ELR (cell line): ENCODE data around the gene NBR1.
A peak's percentile ranks its signal among the peaks of the same experiment; 100 is the strongest.
"Not testable (repeated sequence)": the region's sequence is repeated elsewhere in the genome, so short reads cannot be mapped to it uniquely, and the experiment has no call there.

ENCODE experiments used
- DNase-seq: peaks from one replicate; pipeline ENCODE4 v3.0.0-alpha.2; 2015; ENCODE audit warnings: low read depth

NBR1 gene, protein sequence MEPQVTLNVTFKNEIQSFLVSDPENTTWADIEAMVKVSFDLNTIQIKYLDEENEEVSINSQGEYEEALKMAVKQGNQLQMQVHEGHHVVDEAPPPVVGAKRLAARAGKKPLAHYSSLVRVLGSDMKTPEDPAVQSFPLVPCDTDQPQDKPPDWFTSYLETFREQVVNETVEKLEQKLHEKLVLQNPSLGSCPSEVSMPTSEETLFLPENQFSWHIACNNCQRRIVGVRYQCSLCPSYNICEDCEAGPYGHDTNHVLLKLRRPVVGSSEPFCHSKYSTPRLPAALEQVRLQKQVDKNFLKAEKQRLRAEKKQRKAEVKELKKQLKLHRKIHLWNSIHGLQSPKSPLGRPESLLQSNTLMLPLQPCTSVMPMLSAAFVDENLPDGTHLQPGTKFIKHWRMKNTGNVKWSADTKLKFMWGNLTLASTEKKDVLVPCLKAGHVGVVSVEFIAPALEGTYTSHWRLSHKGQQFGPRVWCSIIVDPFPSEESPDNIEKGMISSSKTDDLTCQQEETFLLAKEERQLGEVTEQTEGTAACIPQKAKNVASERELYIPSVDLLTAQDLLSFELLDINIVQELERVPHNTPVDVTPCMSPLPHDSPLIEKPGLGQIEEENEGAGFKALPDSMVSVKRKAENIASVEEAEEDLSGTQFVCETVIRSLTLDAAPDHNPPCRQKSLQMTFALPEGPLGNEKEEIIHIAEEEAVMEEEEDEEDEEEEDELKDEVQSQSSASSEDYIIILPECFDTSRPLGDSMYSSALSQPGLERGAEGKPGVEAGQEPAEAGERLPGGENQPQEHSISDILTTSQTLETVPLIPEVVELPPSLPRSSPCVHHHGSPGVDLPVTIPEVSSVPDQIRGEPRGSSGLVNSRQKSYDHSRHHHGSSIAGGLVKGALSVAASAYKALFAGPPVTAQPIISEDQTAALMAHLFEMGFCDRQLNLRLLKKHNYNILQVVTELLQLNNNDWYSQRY

DNA sequence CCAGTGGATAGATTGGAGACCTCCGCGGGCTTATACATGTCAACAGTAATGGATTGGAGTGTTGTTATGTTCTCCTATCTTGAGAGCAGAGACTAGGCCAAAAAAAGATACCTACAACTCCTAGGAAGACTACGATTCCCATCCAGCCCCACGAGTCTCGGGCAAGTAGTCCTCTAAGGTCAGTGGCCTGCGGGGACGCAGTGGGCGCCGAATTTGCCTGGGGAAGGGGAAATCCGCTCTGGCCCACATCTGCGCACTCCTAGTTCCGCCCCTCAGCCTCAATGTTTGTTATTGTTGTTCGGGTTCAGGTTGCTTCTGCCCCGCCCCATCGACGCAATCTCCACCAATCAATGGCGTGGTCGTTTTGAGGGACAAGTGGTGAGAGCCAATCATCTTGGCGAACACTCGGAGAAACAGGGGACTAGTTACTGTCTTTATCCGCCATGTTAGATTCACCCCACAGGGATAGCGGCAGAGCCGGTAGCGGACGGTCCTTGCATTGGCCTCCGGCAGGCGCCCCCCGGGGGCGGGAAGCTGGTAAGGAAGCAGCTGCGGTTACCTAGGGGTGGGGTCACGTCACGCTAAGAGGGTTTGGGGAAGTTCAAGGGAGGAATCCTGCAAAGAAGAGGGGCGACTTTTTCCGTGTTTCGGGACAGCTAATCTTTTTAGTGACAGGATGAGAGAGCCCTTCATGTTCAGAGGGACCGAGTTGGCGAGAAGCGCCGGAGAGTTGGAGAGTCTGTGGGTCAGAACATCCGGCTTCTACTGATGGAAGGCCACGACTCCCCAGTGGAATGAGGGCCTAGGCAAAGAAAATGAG is at the start of gene NBR1:
NBR1 (plus strand) TSS at position 449 of the 820 bp plus-strand sequence. CDS start 4,586 bp downstream, outside the sequence.
- peak; percentile 99 for DNase-seq

DNA sequence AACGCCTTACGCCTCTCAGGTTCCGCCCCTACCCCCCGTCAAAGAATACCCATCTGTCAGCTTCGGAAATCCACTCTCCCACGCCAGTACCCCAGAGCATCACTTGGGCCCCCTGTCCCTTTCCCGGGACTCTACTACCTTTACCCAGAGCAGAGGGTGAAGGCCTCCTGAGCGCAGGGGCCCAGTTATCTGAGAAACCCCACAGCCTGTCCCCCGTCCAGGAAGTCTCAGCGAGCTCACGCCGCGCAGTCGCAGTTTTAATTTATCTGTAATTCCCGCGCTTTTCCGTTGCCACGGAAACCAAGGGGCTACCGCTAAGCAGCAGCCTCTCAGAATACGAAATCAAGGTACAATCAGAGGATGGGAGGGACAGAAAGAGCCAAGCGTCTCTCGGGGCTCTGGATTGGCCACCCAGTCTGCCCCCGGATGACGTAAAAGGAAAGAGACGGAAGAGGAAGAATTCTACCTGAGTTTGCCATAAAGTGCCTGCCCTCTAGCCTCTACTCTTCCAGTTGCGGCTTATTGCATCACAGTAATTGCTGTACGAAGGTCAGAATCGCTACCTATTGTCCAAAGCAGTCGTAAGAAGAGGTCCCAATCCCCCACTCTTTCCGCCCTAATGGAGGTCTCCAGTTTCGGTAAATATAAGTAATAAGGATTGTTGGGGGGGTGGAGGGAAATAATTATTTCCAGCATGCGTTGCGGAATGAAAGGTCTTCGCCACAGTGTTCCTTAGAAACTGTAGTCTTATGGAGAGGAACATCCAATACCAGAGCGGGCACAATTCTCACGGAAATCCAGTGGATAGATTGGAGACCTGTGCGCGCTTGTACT is 45.7 kb upstream of the NBR1 start, which contains the start of gene BRCA1:
BRCA1 (minus strand) TSS at position 232 of the 834 bp plus-strand sequence. CDS start 1,268 bp downstream, outside the sequence.
- peak; percentile 100 for DNase-seq

DNA sequence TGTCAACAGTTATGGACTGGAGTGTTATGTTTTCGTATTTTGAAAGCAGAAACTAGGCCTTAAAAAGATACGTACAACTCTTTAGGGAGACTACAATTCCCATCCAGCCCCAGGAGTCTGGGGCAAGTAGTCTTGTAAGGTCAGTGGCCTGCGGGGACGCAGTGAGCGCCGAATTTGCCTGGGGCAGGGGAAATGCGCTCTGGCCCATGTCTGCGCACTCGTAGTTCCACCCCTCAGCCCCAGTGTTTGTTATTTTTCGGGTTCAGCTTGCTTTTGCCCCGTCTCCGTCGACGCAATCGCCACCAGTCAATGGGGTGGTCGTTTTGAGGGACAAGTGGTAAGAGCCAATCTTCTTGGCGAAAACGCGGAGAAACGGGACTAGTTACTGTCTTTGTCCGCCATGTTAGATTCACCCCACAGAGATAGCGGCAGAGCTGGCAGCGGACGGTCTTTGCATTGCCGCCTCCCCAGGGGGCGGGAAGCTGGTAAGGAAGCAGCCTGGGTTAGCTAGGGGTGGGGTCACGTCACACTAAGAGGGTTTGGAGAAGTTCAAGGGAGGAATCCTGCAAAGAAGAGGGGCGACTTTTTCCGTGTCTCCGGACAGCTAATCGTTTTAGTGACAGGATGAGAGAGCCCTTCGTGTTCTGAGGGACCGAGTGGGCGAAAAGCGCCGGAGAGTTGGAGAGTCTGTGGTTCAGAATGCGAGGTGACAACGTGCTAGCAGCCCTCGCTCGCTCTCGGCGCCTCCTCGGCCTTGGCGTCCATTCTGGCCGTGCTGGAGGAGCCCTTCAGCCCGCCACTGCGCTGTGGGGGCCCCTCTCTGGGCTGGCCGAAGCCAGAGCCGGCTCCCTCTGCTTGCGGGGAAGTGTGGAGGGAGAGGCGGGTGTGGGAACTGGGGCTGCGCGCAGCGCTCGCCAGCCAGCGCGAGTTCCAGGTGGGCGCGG is 44.8 kb upstream of the NBR1 start:
- peak; percentile 50 for DNase-seq

DNA sequence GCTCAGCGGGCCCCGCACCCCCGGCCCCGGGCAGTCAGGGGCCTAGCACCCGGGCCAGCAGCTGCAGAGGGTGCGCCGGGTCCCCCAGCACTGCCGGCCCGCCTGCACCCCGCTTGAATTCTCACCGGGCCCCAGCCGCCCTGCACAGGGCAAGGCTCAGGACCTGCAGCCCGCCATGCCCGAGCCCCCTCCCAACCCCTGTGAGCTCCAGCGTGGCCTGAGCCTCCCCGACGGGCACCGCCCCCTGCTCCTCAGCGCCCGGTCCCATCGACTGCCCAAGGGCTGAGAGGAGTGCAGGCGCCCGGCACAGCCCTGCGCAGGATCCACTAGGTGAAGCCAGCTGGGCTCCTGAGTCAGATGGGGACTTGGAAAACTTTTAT is 44.1 kb upstream of the NBR1 start:
- DNase-seq = no peak

DNA sequence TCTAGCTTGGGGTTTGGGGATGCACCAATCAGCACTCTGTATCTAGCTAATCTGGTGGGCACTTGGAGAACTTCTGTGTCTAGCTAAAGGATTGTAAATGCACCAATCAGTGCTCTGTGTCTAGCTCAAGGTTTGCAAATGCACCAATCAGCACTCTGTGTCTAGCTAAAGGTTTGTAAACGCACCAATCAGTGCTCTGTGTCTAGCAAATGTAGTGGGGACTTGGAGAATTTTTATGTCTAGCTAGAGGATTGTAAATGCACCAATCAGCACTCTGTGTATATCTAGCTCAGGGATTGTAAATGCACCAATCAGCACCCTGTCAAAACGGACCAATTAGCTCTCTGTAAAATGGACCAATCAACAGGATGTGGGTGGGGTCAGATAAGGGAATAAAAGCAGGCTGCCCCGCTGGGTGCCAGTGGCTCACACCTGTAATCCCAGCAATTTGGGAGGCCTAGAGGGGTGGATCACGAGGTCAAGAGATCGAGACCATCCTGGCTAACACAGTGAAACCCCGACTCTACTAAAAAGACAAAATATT is 43.6 kb upstream of the NBR1 start:
- not testable (repeated sequence) for DNase-seq

DNA sequence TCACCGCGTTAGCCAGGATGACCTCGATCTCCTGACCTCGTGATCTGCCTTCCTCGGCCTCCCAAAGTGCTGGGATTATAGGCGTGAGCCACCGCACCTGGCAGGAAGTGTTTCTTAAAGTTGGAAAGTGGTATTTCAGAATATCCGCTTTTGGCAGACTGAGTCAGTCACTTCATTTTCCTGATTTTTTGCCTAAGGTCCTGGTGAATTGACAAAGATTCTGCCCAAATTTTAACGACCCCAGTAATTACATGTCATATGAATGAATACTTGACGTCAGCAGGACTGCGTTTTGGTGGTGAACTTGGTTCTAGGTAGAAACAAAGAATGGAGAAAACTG is 41.4 kb upstream of the NBR1 start:
- DNase-seq = no peak

DNA sequence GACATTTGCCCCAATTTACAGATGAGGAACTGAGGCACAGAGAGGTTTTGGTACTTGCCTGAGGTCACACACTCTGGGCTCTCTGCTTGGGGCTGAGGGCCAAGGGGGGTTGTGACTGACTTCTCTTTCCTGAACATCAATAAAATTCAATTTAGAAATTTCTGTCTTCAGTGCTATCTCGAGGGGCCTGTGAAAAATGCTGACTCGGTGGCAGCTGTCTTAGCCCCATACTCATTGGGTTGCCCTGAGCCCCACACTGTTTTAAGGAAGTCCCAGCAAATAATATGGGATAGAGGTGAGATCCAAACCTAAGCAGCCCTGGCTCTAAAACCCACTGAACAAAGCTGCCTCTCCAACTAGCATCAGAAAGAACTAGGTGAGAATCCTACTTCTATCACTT is 38.9 kb upstream of the NBR1 start:
- no peak for DNase-seq

DNA sequence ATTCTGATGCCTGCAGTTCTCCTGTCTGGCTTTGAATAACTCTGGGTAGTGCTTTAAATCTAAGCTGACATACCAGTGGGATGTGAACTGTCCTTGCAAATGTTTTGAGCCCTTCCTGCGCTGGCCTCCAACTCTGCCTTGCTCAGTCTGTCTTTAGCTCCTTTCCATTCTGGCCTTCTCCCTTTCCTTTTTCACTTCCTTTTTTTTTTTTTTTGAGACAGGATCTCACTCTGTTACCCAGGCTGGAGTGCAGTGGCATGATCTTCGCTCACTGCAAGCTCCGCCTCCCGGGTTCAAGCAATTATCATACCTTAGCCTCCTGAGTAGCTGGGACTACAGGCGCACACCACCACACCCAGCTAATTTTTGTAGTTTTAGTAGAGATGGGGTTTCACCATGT is 37.6 kb upstream of the NBR1 start:
- not testable (repeated sequence) for DNase-seq

DNA sequence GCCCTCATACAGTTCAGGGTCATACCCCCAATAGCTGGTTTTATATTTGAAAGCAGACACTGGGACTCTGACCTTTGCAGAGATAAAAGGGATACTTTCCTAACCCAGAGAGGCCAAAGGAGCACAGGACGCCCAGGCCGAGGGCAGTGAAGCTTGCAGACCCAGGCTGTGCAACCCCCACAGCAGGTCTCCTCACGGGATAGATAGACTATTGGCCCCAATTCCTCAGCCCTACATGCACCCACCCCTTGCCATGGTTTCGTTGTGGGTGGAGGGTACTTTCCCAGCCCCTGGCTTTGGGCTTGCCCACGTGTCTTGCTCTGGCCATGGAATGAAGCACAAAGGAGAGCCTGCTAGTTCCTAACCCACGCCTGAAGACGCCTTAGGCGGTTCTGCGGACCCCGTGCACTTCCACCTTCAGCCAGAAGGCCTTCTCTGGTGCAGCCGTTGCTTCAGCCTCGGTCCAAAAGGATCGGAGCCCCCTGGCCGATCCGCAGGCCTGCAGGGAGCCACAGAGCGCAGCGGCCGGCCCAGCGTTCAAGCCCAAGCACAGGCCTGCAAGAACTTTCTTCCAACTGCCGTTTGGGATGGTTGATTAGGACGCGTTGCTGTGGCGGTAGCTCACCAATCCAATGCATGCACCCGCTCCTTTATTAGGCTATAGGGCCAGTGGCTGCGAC is 36.1 kb upstream of the NBR1 start:
- DNase-seq = no peak

DNA sequence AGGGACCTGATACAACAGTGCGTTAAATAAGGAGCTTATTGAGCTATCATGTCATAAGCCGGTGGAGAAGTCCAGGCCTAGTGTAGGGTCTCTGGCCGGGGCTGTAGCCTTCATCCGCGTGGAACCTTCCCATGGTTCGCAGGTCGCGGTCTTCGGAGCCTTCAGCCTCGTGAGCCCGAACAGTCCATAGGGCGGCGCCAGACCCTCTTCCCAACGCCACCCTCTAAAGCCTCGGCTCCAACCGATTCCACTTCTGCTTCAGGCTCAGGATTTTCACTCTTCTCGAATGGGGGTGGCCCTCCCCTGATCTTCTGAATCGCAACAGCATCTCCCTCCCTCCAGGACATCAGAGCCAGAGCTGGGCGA is 35.6 kb upstream of the NBR1 start:
- DNase-seq = no peak

DNA sequence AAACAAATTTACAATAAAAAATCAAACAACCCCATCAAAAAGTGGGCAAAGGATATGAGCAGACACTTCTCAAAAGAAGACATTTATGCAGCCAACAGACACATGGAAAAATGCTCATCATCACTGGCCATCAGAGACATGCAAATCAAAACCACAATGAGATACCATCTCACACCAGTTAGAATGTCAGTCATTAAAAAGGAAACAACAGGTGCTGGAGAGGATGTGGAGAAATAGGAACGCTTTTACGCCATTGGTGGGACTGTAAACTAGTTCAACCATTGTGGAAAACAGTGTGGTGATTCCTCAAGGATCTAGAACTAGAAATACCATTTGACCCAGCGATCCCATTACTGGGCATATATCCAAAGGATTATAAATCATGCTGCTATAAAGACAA is 34.4 kb upstream of the NBR1 start:
- not testable (repeated sequence) for DNase-seq

DNA sequence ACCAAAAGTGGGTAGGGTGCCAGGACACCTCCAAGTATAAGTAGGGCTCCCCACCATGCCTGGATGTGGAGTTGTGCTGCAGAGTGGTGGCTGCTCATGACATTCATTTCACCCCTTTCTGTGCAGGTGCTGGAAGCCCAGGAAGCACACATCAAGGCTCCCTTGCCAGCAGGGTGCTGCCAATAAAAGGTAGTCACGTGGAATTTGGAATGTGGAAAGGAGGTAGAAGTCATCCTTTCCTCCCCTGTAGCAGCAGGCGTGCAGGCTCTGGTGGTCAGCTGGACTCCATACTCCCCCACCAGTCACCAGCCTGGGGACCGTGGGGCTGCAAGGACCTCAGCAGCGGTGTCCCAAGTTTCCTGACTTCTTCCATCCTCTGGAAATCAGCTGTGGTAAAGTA is 32.5 kb upstream of the NBR1 start:
- not testable (repeated sequence) for DNase-seq

DNA sequence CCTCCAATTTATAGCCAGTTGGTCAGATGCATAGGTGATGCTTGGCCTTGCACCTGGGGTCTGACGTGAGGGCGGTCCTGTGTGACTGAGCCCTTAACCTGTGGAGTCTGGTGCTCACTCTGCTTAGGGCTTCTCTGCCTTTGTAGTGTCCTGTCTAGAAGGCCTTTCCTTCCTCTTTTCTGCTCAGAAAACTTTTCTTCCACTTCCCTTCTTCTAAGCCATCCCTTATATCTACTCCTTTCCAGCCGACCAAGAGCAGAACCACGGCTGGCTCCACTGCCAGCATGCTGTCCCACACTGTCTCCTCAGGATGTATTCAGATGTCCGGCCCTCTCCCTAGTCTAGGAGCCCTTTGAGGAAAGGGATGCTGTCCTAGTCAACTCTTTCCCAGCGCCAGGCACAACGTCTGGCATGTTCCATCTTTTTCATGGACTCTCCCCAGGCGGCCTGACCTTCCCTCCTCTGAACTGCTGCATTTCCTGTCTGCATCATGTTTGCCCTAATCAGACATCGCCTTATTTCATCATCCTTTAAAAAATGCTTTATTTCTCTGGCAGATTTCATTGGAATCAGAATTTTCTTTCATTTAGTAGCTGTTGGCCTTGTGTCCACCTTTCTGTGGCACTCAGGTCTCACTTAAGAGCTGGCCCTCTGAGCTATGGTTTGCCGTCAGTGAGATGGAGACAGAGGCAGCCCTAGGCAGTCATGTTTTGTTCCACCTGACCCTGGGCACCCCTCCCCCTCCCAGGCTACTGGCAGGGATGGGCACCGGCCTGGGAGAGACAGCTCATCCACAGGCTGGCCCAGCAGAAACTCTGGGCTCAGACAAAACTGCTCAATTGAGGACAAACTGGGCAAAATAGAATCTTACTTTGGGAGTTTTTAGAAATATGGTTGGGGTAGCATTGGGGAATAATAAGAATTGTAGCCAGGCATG is 30.4 kb upstream of the NBR1 start:
- DNase-seq = no peak

DNA sequence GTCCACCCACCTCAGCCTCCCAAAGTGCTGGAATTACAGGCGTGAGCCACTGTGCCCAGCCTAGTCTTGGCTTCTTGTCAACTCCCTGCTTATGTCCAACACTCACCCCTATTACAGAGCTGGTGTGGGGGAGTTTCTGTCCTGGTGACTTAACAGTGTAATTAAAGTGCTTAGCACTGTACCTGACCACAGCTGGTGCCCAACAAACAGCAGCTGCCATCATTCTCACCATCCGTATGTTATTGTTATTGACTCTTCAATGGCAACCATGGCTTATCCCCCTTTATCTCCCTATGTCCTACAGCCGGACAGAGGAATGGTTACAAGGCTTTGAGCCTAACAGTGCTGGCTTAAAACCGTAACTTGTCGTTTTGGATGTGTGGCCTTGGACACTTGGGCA is 28.9 kb upstream of the NBR1 start:
- DNase-seq = no peak

DNA sequence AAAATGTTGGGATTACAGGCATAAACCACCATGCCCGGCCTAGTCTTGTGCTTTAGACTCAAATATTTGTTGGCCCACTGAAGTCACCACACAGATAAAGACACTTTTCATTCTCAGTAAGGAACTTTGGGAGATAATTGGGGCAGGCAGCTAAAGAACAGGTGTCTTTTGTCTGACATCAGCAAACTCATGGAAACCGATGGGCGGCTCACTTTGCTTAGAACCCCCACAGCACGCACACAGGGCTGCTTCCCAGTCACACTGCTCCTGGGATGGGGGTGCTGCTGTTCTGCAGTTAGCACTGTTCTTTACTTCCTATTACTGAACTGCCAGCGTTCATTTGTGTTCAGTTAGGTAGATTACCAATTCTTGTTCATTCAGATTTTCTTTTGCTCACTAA is 27.8 kb upstream of the NBR1 start:
- DNase-seq = no peak

DNA sequence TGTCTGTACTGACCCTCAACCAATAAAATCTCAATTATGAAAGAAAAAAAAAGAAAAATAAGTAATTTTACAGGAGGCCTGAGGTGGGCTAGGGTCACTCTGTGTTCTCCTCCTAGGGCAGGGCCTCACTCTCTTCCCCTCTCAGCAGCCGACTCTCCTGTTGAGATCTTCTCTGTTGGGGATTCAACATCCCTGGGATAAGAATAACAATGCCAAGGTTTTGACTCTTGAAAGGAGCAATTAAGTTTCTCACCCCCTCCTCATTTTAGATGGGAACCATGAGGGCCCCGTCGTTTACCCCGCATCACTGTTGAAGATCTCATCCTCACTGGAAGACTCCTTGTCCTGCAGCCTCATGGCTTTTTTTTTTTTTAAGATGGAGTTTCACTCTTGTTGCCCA is 24.4 kb upstream of the NBR1 start:
- no peak for DNase-seq

DNA sequence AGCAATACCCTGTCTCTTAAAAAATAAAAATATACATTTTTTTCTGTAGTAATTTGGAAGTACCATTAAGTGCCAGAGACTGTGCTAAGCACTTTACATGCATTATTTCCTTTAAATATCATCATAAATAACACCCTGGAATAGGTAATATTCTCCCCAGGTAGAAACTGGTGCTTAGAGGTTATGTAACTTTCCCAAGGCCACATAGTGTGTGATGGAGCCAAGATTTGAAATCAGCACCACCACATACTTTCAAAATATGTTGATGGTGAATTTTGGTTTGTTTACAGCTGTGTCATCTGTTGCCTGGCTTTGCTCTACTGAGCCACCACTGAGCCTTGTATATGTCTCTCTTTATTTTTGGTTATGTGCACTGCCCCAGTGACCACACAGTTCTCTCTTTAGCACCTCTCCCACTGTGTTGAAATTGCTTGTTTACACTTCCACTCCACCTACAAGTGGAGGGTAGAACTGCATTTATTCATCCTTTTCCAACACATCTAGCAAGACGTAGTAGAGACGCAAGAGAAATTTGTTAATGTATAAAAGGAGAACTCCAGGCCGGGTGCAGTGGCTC is 19.0 kb upstream of the NBR1 start:
- no peak for DNase-seq
